Measurements from ENCODE around the gene SDCCAG8. TPM values are rescaled to one million over a fixed set of nuclear protein-coding genes. Genes with fewer than 3 reads are reported as not detected.

Gene SDCCAG8
- polyA plus RNA-seq, 3 donors: 33.2 to 34.4 (median 33.4) TPM

DNA sequence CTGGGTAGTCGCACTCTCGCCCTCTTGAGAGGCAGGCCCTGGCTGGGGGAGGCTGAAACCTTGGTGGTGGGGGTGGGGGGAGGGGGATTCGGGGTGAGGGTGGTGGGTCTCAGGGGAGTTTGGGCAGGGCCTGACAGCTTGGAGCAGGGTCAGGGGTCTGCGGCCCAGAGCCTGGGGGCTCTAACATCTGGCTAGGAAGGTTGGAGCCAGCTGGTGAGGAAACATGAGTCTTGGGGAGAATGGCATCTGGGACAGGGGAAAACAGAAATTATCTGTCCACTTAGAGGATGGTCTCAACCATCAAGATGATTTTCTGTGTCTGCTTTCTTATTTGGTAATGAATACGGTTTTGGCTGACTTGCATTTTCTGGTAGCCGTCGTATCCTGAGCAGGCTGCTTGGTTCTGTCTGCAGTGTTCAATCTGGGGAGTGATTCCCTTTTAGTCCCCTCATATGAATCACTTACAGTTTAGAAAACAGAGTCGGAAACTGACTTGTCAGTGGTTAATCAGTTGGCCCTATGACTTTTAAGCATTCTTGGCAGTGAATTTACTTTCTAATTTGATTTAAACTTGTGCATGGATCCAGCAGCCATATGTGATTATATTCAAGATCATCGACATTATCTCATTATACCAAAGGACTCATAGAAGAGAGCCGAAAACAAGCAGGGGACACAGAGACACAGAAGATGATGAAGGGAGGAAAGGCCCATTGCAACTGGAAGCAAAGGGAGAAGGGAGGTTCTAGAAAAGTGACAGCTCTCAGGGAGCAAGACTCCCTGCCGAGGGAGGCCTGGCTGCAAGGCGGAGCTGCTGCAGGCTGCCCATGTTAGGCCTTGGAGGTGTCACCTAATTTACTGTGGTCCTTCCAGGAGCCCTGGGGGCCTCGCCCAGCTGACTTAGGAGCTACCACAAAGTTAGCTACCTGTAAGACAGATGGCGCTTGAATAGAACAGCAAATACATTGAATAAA is 237.6 kb downstream of the SDCCAG8 start:
- no peak overlapping the region for H2AFZ ChIP-seq (ENCODE audit: insufficient read depth, low read depth, low read length, poor library complexity, severe bottlenecking)
- H3K36me3 Mint-ChIP-seq: peaks cover 22 to 44% of the 10 kb centered on the region in 2 donors
- no peaks in the 10 kb centered on the region for H3K79me2 ChIP-seq (ENCODE audit: insufficient read depth, low read length)
- H3K27ac ChIP-seq (ENCODE audit: low read depth in 1 of 2, low read length in 2 of 2): no peak overlapping the region
- no peaks in the 10 kb centered on the region for H3K9me3 ChIP-seq (replicated peaks in 1 of 2; ENCODE audit: control insufficient read depth in 1 of 2, insufficient read depth in 1 of 2, low read length in 2 of 2)
- no peak overlapping the region for H3K9ac ChIP-seq (ENCODE audit: insufficient read depth, low read length, poor library complexity, severe bottlenecking)
- H3K36me3 ChIP-seq (replicated peaks in 1 of 2; ENCODE audit: control insufficient read depth in 1 of 2, insufficient read depth in 2 of 2, low read length in 2 of 2): peaks cover 12 to 19% of the 10 kb centered on the region in 2 donors
- H3K4me3 Mint-ChIP-seq: no peak overlapping the region
- no peak overlapping the region for H3K4me3 ChIP-seq (replicated peaks in 1 of 3; ENCODE audit: low read depth in 2 of 3, low read length in 3 of 3)
- H3K27ac Mint-ChIP-seq: peak overlapping the region in 4 of 7 donors; percentile 36 to 95 (median 62)
- peaks cover 30 to 37% of the 10 kb centered on the region in 2 donors for H3K4me1 ChIP-seq (ENCODE audit: control insufficient read depth in 1 of 2, insufficient read depth in 2 of 2, low read length in 2 of 2)
- no peak overlapping the region for H3K4me2 ChIP-seq (replicated peaks; ENCODE audit: extremely low read depth, low read length, poor library complexity, severe bottlenecking)
- no peak for DNase-seq
- intact Hi-C loops (cut with micrococcal nuclease): loop anchor here in 1 of 2 donors (10.0 kb wide), 1 partner anchor 139 kb away; no protein-coding TSS in a partner anchor
- no peak for TF ChIP-seq CTCF (IDR thresholded peaks at IDR 0.05)
- H3K27me3 Mint-ChIP-seq (ENCODE audit: low read depth in 3 of 3): no peaks in the 10 kb centered on the region
- 89% methylated on average over 5 of the region's 14 CpGs for WGBS (ENCODE audit: insufficient coverage)
- H4K20me1 ChIP-seq (ENCODE audit: insufficient read depth, low read length): no peaks in the 10 kb centered on the region
- no peaks in the 10 kb centered on the region for H3K27me3 ChIP-seq (ENCODE audit: control insufficient read depth in 2 of 2, insufficient read depth in 2 of 2, low read length in 2 of 2)
- H3K4me1 Mint-ChIP-seq: peaks cover 31% of the 10 kb centered on the region
- H3K9me3 Mint-ChIP-seq: peaks cover 0 to 3% (median 0%) of the 10 kb centered on the region in 7 donors

DNA sequence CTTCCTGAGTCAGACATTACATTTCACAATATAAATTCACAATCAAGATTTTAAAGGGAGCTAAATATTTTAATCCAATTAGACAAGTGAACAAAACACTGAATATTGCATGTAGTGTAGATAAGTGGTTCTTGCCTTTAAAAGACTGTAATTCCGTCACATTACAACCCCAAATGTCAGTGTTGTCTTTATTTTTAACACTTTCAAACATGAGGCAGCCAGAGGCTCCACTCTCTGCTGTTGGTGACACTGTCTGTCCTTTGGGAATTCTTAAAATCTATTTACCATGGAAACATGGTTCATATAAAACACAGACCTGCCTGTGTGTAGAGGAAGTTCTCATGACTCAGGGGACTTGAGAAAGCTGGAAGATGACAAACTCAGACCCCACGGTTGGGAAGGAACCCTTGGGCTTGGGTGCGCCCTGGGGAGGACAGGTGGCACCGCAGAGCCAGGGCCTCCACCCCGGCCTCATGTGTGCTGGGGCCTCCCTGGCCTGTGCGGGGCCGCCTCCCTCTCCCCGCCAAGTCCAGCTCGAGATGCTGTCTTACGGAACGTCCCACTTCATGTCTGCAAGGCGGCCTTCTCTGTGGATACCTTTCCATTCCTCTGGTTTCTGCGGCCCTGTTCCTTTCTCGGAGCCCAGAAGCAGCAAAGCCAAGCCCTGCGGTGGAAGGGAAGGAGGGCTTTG is 239.0 kb downstream of the SDCCAG8 start:
- peaks cover 31% of the 10 kb centered on the region for H3K4me1 Mint-ChIP-seq
- DNase-seq: peak in 2 of 3 donors; percentile 32 to 56
- peak overlapping the region; percentile 96 for H2AFZ ChIP-seq (ENCODE audit: insufficient read depth, low read depth, low read length, poor library complexity, severe bottlenecking)
- H3K9me3 ChIP-seq (replicated peaks in 1 of 2; ENCODE audit: control insufficient read depth in 1 of 2, insufficient read depth in 1 of 2, low read length in 2 of 2): no peaks in the 10 kb centered on the region
- 81% methylated on average over 11 of the region's 15 CpGs for WGBS (ENCODE audit: insufficient coverage)
- H3K9ac ChIP-seq (ENCODE audit: insufficient read depth, low read length, poor library complexity, severe bottlenecking): peak overlapping the region; percentile 75
- H3K27me3 Mint-ChIP-seq (ENCODE audit: low read depth in 3 of 3): no peaks in the 10 kb centered on the region
- H3K4me1 ChIP-seq (ENCODE audit: control insufficient read depth in 1 of 2, insufficient read depth in 2 of 2, low read length in 2 of 2): peaks cover 30 to 37% of the 10 kb centered on the region in 2 donors
- H3K27ac ChIP-seq (ENCODE audit: low read depth in 1 of 2, low read length in 2 of 2): peak overlapping the region; percentile 95
- no peak overlapping the region for H3K4me3 Mint-ChIP-seq
- peak overlapping the region; percentile 64 for H3K4me2 ChIP-seq (replicated peaks; ENCODE audit: extremely low read depth, low read length, poor library complexity, severe bottlenecking)
- H3K27ac Mint-ChIP-seq: peak overlapping the region; percentile 95 to 98 (median 98)
- no peaks in the 10 kb centered on the region for H4K20me1 ChIP-seq (ENCODE audit: insufficient read depth, low read length)
- peaks cover 17 to 46% of the 10 kb centered on the region in 2 donors for H3K36me3 Mint-ChIP-seq
- H3K27me3 ChIP-seq (ENCODE audit: control insufficient read depth in 2 of 2, insufficient read depth in 2 of 2, low read length in 2 of 2): no peaks in the 10 kb centered on the region
- peaks cover 7 to 16% of the 10 kb centered on the region in 2 donors for H3K36me3 ChIP-seq (replicated peaks in 1 of 2; ENCODE audit: control insufficient read depth in 1 of 2, insufficient read depth in 2 of 2, low read length in 2 of 2)
- H3K4me3 ChIP-seq (replicated peaks in 1 of 3; ENCODE audit: low read depth in 2 of 3, low read length in 3 of 3): peak overlapping the region in 1 of 3 experiments; percentile 43
- peaks cover 0 to 3% (median 0%) of the 10 kb centered on the region in 7 donors for H3K9me3 Mint-ChIP-seq
- H3K79me2 ChIP-seq (ENCODE audit: insufficient read depth, low read length): no peaks in the 10 kb centered on the region
- intact Hi-C loops (cut with micrococcal nuclease): loop anchor here in 1 of 2 donors (10.0 kb wide), 1 partner anchor 140 kb away; no protein-coding TSS in a partner anchor
- no peak for TF ChIP-seq CTCF (IDR thresholded peaks at IDR 0.05)

Measured in CD14-positive monocyte (primary cell).